Activated CD4-positive, alpha-beta T cell treated with anti-CD3 and anti-CD28 coated beads, Interleukin-2, amount 10 ng/mL, durations not matched to agents 7 days and 5 days (primary cell): Measurements from ENCODE around the gene THG1L. TPM values are rescaled to one million over a fixed set of nuclear protein-coding genes. Genes with fewer than 3 reads are reported as not detected.

Experiments used
- CTCF ChIA-PET: fragments of 350-600 bp; sonication (Branson Sonifier 250); formaldehyde crosslinking; loops from one replicate; lab custom pipeline; 2021; ENCODE audit warnings: antibody characterized with exemption; lab: Charles Lee
- POLR2A ChIA-PET: fragments of 350-600 bp; sonication (Branson Sonifier 250); formaldehyde crosslinking; loops from one replicate; lab custom pipeline; 2021; ENCODE audit warnings: antibody characterized with exemption; lab: Charles Lee
- DNase-seq: peaks from one replicate; pipeline ENCODE4 v3.0.0-alpha.2; 2020
- H3K27ac Mint-ChIP-seq: one replicate; pipeline ENCODE4 v1.8.0; 2021; ENCODE audit warnings: mild to moderate bottlenecking, moderate library complexity, mixed read lengths
- H3K27me3 Mint-ChIP-seq: one replicate; pipeline ENCODE4 v1.8.0; 2021; ENCODE audit warnings: mixed read lengths
- H3K36me3 Mint-ChIP-seq: one replicate; pipeline ENCODE4 v1.8.0; 2021; ENCODE audit warnings: low read depth, mixed read lengths
- H3K4me1 Mint-ChIP-seq: one replicate; pipeline ENCODE4 v1.8.0; 2021; ENCODE audit warnings: mixed read lengths
- H3K4me3 Mint-ChIP-seq: one replicate; pipeline ENCODE4 v1.8.0; 2021; ENCODE audit warnings: mild to moderate bottlenecking, moderate library complexity, mixed read lengths
- H3K9me3 Mint-ChIP-seq: one replicate; pipeline ENCODE4 v1.8.0; 2021; ENCODE audit warnings: mixed read lengths
- total RNA-seq, 2 experiments: library from RNA; stranded (reverse); gene quantifications; one replicate each; pipeline ENCODE4 v1.2.3, GENCODE V29; 2021

THG1L gene
- total RNA-seq, 2 experiments from 2014 or later = 10.8 to 13.9 TPM

DNA sequence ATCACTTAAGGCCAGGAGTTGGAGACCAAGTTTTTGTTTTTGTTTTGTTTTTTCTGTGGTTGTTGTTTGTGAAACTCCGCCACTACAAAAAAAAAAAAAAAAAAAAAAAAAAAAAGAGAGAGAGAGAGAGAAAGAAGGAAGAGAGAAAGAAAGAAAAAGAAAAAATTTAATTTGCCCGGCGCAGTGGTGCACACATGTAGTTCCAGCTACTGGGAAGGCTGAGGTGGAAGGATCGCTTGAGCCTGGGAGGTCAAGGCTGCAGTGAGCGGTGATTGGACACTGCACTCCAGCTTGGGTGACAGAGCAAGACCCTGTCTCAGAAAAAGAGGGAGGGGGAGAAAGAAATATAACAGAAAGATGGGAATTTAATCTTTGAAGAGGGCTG, 902 bp downstream of the THG1L start:
- Mint-ChIP-seq H3K36me3 (peaks cover 12% of the 10 kb centered on the region), H3K4me1 (peaks cover 20% of the 10 kb centered on the region), H3K27ac (peak overlapping the region; percentile 89), H3K9me3 (no peaks in the 10 kb centered on the region), H3K27me3 (no peaks in the 10 kb centered on the region), H3K4me3 (peak overlapping the region; percentile 83)
- POLR2A ChIA-PET = no interaction called here
- CTCF ChIA-PET = interaction anchor here (0.7 to 3.2 kb wide), 4 partner anchors 9 to 270 kb away, joined by 3 to 25 read pairs (median 4); partner anchors contain the start of gene LSM11
- no peak for DNase-seq

DNA sequence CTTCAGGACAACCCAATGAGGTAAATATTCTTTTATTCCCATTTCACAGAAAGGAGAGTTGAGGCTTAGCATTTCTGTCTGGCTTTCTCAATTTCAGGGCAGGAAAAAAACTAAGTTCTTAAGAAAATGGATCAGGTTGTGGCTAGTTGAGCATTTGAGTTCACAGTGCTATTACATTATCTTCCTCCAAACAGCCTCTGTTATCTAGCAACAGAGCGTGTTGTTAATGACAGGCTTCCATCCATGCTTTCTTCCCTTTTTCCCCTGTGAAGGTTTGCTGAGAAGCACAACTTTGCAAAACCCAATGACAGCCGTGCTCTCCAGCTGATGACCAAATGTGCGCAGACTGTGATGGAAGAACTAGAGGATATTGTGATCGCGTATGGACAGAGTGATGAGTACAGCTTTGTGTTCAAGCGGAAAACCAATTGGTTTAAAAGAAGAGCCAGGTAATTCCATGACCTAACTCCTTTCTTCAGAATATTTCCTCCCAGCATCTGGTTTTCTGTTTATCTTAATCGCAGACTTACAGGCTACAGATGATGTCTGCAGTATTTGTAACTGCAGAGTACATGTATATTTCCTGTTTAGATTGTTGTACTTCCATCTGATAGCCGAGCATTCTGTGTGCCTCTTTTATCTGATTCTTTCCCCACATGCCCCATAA, 1.5 kb downstream of the THG1L start:
- no peak overlapping the region for H3K4me3 Mint-ChIP-seq
- no peaks in the 10 kb centered on the region for H3K27me3 Mint-ChIP-seq
- POLR2A ChIA-PET = no interaction called here
- peaks cover 14% of the 10 kb centered on the region for H3K36me3 Mint-ChIP-seq
- DNase-seq = no peak
- CTCF ChIA-PET = interaction anchor here (0.7 to 3.2 kb wide), 4 partner anchors 9 to 271 kb away, joined by 3 to 25 read pairs (median 4); partner anchors contain the start of gene LSM11
- no peak overlapping the region for H3K27ac Mint-ChIP-seq
- peaks cover 3% of the 10 kb centered on the region for H3K9me3 Mint-ChIP-seq
- peaks cover 20% of the 10 kb centered on the region for H3K4me1 Mint-ChIP-seq

DNA sequence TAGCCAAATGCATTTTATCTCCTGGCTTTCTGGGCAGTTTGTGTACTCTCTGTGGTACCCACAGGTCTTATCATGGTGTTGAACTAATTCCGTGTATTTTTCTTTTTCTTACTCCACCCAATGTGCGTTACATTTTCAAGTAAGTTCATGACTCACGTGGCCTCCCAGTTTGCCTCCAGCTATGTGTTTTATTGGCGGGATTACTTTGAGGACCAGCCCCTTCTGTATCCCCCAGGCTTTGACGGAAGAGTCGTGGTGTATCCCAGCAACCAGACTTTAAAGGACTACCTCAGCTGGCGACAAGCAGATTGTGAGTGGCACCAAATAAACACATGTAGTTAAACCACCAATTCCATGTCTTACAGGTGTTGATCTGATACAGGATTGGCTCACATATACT, 3.2 kb downstream of the THG1L start:
- Mint-ChIP-seq H3K4me1 (peaks cover 20% of the 10 kb centered on the region), H3K9me3 (peaks cover 6% of the 10 kb centered on the region), H3K4me3 (no peak overlapping the region), H3K27me3 (no peaks in the 10 kb centered on the region), H3K36me3 (peaks cover 26% of the 10 kb centered on the region), H3K27ac (no peak overlapping the region)
- POLR2A ChIA-PET = no interaction called here
- CTCF ChIA-PET = interaction anchor here (1.0 to 1.5 kb wide), 3 partner anchors 9 to 28 kb away, joined by 3 to 7 read pairs (median 4); partner anchors contain the start of gene LSM11
- DNase-seq = no peak

DNA sequence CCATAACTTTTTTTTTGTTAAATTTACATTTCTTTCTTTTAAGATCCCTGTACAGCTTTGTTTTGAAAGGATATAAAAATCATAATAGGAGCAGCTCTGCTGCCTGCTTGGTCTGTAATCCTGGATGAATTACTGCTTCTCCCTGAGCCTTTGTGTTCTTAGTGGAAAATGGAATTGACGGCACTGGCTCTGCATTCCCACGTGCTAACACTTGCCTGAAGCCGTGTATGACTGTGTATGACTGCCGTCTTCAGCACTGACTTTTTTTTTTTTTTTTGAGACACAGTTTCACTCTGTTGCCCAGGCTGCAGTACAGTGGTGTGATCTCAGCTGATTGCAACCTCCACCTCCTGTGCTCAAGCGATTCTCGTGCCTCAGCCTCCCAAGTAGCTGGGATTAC, 4.8 kb downstream of the THG1L start:
- Mint-ChIP-seq H3K27ac (no peak overlapping the region), H3K36me3 (peaks cover 29% of the 10 kb centered on the region), H3K27me3 (no peaks in the 10 kb centered on the region), H3K4me3 (no peak overlapping the region), H3K4me1 (peaks cover 14% of the 10 kb centered on the region), H3K9me3 (peaks cover 6% of the 10 kb centered on the region)
- POLR2A ChIA-PET = interaction anchor here (0.6 kb wide), 1 partner anchor 202 kb away, joined by 5 read pairs; no protein-coding TSS in a partner anchor
- CTCF ChIA-PET = no interaction called here
- no peak for DNase-seq

DNA sequence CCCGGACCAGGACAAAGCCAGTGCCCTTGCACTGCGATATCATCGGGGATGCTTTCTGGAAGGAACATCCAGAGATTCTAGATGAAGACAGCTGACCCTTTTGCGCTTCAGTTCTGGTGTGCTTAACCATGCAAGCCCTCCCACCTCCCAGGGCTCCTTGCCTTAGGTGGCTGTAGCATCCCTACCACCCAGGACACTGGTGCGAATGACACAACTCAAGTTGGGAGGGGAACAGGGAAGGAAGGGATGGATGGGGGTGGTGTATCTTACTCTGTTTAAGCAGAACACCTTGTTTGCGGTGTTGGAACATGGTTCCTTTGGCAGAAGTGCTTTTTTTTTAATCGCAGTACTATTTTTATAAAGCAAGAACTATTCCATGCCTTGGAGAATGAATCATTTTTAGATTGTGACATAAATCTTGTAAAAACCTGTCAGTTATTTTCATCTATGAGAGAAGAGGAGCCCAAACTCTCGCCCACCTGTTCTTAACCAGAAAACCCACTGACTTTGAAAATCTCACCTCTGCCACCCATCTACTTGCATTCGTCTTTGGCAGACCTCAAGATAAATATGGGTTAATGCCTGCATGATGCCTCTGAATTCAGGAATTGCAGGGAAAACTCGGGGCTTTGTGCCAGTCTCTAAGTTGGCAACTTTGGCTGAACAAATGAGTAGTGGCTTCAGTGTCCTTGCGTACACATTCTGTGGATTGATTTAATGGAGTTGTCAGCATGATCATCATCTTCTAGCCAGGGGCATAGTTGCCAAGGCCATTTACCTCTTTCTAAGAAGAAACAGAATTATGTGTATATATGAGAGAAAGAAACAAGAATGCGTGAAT, 8.4 kb downstream of the THG1L start:
- Mint-ChIP-seq H3K27me3 (no peaks in the 10 kb centered on the region), H3K9me3 (peaks cover 6% of the 10 kb centered on the region), H3K36me3 (peaks cover 28% of the 10 kb centered on the region), H3K27ac (no peak overlapping the region), H3K4me3 (no peak overlapping the region), H3K4me1 (peaks cover 13% of the 10 kb centered on the region)
- DNase-seq = no peak
- POLR2A ChIA-PET = no interaction called here
- CTCF ChIA-PET = no interaction called here

DNA sequence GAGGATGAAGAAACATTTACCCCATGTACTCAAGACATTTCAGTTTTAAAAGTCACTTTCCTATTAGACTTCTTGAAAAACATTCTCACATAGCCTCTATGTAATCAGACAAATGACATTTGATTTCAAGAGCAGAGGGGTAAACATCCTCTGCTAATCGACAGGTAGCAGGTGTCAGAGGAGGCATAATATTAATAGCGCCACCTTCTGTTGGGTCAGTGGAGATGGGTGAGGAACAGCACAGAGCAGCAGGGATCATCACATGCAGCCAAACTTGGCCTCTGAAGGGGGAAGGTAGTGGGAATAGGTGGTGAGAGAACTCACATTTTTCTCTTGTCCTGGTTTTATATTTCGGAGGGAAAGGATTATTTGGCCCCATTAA, 9.0 kb downstream of the THG1L start:
- Mint-ChIP-seq H3K36me3 (peaks cover 26% of the 10 kb centered on the region), H3K4me3 (no peak overlapping the region), H3K4me1 (peaks cover 18% of the 10 kb centered on the region), H3K9me3 (peaks cover 6% of the 10 kb centered on the region), H3K27ac (no peak overlapping the region), H3K27me3 (no peaks in the 10 kb centered on the region)
- peak; percentile 52 for DNase-seq
- POLR2A ChIA-PET = no interaction called here
- CTCF ChIA-PET = interaction anchor here (0.6 to 1.0 kb wide), 2 partner anchors 350 to 412 kb away, joined by 3 read pairs; no protein-coding TSS in a partner anchor

DNA sequence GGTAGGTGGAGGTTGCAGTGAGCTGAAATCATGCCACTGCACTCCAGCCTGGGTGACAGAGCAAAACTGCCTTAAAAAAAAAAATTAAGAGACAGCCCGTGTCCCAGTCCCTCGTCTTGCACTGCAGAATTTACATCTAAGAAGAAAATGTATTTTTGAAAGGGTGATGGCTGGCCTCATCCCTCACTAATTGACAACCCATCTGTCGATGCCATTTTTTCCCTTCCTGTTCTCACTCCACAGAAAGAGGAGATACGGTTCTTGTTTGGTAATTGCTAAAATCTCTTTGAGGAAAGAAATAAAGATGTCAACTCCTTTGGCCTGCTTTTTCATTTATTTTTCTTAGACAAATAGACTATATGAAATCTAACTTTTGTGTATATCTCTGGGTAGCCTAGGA, 9.9 kb downstream of the THG1L start:
- ChIA-PET POLR2A (interaction anchor here (0.7 kb wide), 2 partner anchors 592 to 651 kb away, joined by 4 to 5 read pairs; no protein-coding TSS in a partner anchor), CTCF (interaction anchor here (1.0 to 1.1 kb wide), 2 partner anchors 9 to 351 kb away, joined by 3 to 6 read pairs; partner anchors contain the start of gene THG1L)
- no peak for DNase-seq
- Mint-ChIP-seq H3K4me3 (no peak overlapping the region), H3K4me1 (peaks cover 23% of the 10 kb centered on the region), H3K27me3 (no peaks in the 10 kb centered on the region), H3K9me3 (peaks cover 6% of the 10 kb centered on the region), H3K36me3 (peaks cover 25% of the 10 kb centered on the region), H3K27ac (no peak overlapping the region)

DNA sequence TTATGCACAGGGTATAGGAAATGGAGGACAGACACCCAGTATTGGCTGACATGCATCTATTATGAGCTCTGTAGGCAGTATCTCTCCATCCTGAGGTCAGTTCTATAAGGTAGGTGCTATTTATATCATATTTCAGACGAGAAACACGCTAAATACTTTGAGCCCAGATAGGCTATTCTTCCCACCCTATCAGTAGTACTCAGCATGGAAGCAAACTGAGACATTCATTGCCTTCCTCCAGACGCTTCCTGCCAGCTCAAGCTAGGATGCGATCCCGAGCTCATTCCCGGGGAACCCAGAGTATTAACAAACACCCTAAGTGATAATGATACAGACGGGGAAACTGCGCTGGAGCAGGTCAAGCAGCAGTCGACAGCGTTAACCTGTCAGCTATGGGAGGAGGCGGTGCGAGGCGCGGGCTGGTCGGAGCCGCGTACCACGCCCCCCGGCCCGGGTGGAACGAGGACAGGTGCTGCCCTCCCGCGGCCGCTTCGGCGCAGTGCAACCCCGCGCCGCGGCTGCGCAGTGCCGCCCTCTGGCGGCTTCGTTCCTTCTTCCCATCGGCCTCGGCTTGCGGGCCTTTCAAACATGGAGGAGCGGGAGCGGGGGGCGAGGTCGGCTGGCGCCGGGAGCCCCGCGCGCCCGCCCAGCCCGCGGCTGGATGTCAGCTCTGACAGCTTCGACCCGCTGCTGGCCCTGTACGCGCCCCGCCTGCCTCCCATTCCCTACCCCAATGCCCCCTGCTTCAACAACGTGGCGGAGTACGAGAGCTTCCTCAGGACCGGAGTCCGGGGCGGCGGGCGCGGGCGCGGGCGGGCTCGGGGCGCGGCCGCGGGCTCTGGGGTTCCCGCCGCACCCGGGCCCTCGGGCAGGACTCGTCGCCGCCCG, 12.2 kb downstream of the THG1L start, which contains the start of gene LSM11:
TSS of gene LSM11 (plus strand) at position 550 of the 888 bp plus-strand sequence. CDS start at position 589, 39 bp downstream.
- H3K4me1 Mint-ChIP-seq = peaks cover 33% of the 10 kb centered on the region
- H3K9me3 Mint-ChIP-seq = no peaks in the 10 kb centered on the region
- H3K4me3 Mint-ChIP-seq = peak within 1 kb of the TSS; percentile 86
- DNase-seq = peak; percentile 88
- H3K27ac Mint-ChIP-seq = peak within 1 kb of the TSS; percentile 86
- H3K27me3 Mint-ChIP-seq = no peaks in the 10 kb centered on the region
- H3K36me3 Mint-ChIP-seq = peaks cover 11% of the 10 kb centered on the region
- ChIA-PET POLR2A (no interaction called here), CTCF (interaction anchor here (0.5 to 2.6 kb wide), 89 partner anchors 9 to 601 kb away, joined by 3 to 31 read pairs (median 4); partner anchors contain the start of genes MED7, NIPAL4 and THG1L)

DNA sequence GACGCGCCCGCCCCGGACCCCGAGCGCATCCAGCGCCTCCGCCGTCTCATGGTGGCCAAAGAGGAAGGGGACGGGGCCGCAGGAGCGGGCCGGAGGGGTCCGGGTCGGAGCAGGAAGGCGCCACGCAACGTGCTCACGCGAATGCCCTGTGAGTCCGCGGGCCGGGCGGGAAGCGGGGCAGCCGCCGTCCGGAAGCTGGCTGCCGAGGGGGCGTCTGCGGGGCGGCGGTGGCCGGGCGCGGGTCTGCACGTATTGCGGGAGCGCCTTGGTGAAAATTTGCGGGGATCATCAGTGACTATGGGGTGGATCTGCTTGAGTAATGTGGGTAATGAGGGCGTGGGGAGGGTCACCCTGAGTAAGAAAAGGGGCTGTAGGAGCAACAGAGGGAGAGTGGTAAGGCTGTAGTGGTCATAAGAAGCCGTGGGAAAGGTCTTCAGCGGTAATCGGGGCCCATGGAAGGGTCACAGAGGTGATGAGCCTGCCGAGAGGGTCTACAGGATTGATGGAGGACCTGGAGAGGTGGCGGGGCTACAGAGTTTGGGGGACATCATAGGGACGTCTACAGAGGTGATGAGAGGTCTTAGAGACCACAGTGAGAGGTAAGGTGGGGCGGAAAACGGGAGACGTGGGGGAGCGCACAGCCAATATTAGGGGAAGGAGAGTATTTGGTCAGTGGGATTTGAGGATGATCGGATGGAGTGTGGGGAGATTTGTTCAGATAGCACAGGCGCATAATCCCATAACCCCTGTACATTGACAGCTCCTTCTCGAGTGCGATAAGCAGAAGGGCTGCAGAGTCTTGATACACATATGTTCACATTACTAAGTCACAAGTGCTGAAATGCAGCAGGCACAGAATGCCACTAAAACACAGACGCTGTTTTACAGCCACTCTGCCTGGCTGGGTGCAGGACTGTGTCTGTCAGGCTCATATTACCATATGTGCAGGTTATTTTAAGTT, 13.1 kb downstream of the THG1L start:
- Mint-ChIP-seq H3K27me3 (no peaks in the 10 kb centered on the region), H3K4me3 (peak overlapping the region; percentile 86), H3K27ac (peak overlapping the region; percentile 86), H3K36me3 (peaks cover 7% of the 10 kb centered on the region), H3K9me3 (no peaks in the 10 kb centered on the region), H3K4me1 (peaks cover 38% of the 10 kb centered on the region)
- CTCF ChIA-PET = interaction anchor here (0.7 to 2.6 kb wide), 47 partner anchors 8 to 481 kb away, joined by 3 to 31 read pairs (median 5); partner anchors contain the start of gene THG1L
- POLR2A ChIA-PET = no interaction called here
- peak; percentile 34 for DNase-seq

DNA sequence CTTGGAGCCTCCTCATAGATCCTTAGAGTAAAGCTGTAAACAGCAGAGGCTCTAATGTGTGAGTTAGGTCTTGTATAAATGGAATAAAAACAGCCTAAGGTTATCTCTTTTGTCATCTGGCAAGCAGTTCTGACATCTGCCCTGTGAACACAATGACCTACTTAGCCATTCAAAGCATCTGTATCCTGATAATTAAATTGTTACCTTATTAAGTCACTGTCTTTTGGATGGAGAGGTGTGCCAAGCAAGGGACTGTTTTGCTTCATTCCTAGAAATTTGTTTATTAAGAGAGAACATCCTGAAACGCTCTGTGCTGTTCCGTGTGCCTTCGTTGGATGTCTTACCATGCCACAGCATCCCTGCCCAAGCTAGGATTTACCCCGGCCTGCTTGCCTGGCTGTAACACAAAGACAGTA, 13.8 kb downstream of the THG1L start:
- H3K27ac Mint-ChIP-seq = no peak overlapping the region
- DNase-seq = no peak
- ChIA-PET POLR2A (no interaction called here), CTCF (interaction anchor here (1.1 to 2.6 kb wide), 2 partner anchors 9 to 417 kb away, joined by 4 to 26 read pairs; no protein-coding TSS in a partner anchor)
- H3K27me3 Mint-ChIP-seq = no peaks in the 10 kb centered on the region
- peaks cover 38% of the 10 kb centered on the region for H3K4me1 Mint-ChIP-seq
- H3K9me3 Mint-ChIP-seq = no peaks in the 10 kb centered on the region
- H3K36me3 Mint-ChIP-seq = peaks cover 5% of the 10 kb centered on the region
- H3K4me3 Mint-ChIP-seq = peak overlapping the region; percentile 86

DNA sequence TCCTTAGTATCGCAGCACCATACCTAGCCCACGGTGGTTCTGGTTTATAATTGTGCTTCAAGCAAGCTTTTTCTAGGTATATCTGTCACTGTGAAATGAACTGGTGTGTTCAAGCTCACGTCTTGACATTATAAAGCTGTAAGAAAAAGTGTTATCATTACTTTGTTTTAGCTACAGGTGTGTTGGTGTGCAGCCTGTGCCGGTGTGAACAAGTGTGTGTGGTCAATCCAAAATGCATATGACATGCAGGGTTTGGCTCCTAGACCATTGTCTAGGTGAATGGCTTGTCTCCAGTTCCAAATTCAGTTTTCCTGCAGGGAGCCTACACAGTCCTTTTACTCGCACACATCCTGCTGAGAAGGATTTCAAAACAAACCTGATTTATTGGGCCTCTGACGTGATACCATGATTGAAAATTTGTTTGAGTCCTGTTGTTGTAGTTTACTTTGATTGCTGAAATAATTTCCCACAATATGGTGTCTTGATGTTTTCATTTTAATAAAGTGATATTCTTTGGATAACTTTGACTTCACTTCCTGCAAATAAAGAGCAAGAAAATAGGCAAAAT, 16.0 kb downstream of the THG1L start:
- DNase-seq = no peak
- CTCF ChIA-PET = interaction anchor here (0.6 to 3.8 kb wide), 3 partner anchors 15 to 208 kb away, joined by 3 to 15 read pairs (median 3); no protein-coding TSS in a partner anchor
- Mint-ChIP-seq H3K4me3 (no peak overlapping the region), H3K36me3 (peaks cover 2% of the 10 kb centered on the region), H3K27me3 (no peaks in the 10 kb centered on the region), H3K27ac (no peak overlapping the region), H3K4me1 (peaks cover 38% of the 10 kb centered on the region), H3K9me3 (no peaks in the 10 kb centered on the region)
- POLR2A ChIA-PET = no interaction called here
